NCI-H2029 (cell line): ENCODE data around the gene POLR2A.
"Not testable (repeated sequence)": the region's sequence is repeated elsewhere in the genome, so short reads cannot be mapped to it uniquely, and the experiment has no call there.

Source experiments
- DNase-seq: peaks from one replicate; lab custom pipeline; 2025; lab: John Stamatoyannopoulos, UW

POLR2A gene

GRCh38 chr17:7460850-7461660 lies 23.1 kb upstream of the POLR2A start:
- no peak for DNase-seq

GRCh38 chr17:7462474-7463371 lies 21.4 kb upstream of the POLR2A start:
- no peak for DNase-seq

GRCh38 chr17:7463372-7463846 lies 20.8 kb upstream of the POLR2A start:
- DNase-seq = no peak

GRCh38 chr17:7464081-7464480 lies 20.1 kb upstream of the POLR2A start:
- DNase-seq = no peak

- no peak for DNase-seq
Observed at GRCh38 chr17:7465597-7466275, 18.4 kb upstream of the POLR2A start.

GRCh38 chr17:7466318-7466638 lies 17.9 kb upstream of the POLR2A start:
- no peak for DNase-seq

- no peak for DNase-seq
Observed at GRCh38 chr17:7466639-7467341, 17.4 kb upstream of the POLR2A start.

- DNase-seq = no peak
Observed at GRCh38 chr17:7467498-7467897, 16.7 kb upstream of the POLR2A start.

GRCh38 chr17:7468290-7468689 lies 15.9 kb upstream of the POLR2A start:
- no peak for DNase-seq

- DNase-seq = no peak
Observed at GRCh38 chr17:7468804-7469389, 15.3 kb upstream of the POLR2A start.

- DNase-seq = not testable (repeated sequence)
Observed at GRCh38 chr17:7469843-7470242, 14.3 kb upstream of the POLR2A start.

GRCh38 chr17:7470457-7470973 lies 13.7 kb upstream of the POLR2A start:
- DNase-seq = not testable (repeated sequence)

- DNase-seq = no peak
Observed at GRCh38 chr17:7471729-7472128, 12.4 kb upstream of the POLR2A start.

- not testable (repeated sequence) for DNase-seq
Observed at GRCh38 chr17:7474767-7475166, 9.4 kb upstream of the POLR2A start.

- no peak for DNase-seq
Observed at GRCh38 chr17:7475764-7476422, 8.3 kb upstream of the POLR2A start.

- DNase-seq = no peak
Observed at GRCh38 chr17:7476494-7476893, 7.7 kb upstream of the POLR2A start.

- no peak for DNase-seq
Observed at GRCh38 chr17:7476951-7477350, 7.2 kb upstream of the POLR2A start.

- no peak for DNase-seq
Observed at GRCh38 chr17:7477392-7478275, 6.5 kb upstream of the POLR2A start.
